SK-N-SH treated with all-trans-retinoic acid at 6 μM for 48 hours (cell line): ENCODE measurements around the gene TSGA10IP.

Experiments used
- ARNTL ChIP-seq: fragments of 450-650 bp; formaldehyde crosslinking; IDR thresholded peaks from 2 replicates; pipeline ENCODE4 v1.5.0; 2020; ENCODE audit warnings: low read depth, mild to moderate bottlenecking, moderate library complexity, borderline replicate concordance
- OSR1 ChIP-seq: fragments of 250-450 bp; sonication (Bioruptor Pico); IDR thresholded peaks from 2 replicates; pipeline ENCODE4 v1.8.0; 2022; ENCODE audit warnings: moderate library complexity, mild to moderate bottlenecking, inconsistent platforms
- PPARA ChIP-seq: fragments of 250-450 bp; sonication (Bioruptor Pico); IDR thresholded peaks from 2 replicates; pipeline ENCODE4 v1.5.0; 2020; ENCODE audit warnings: mild to moderate bottlenecking, borderline replicate concordance
- RARB ChIP-seq: fragments of 250-450 bp; sonication (Bioruptor Pico); IDR thresholded peaks from 2 replicates; pipeline ENCODE4 v1.8.0; 2021; ENCODE audit warnings: mild to moderate bottlenecking, moderate library complexity
- TCF4 ChIP-seq: fragments of 250-450 bp; sonication (Bioruptor Pico); IDR thresholded peaks from 2 replicates; pipeline ENCODE4 v1.8.0; 2021; ENCODE audit warnings: mild to moderate bottlenecking, moderate library complexity, borderline replicate concordance
- ZFP30 ChIP-seq: fragments of 450-650 bp; formaldehyde crosslinking; IDR thresholded peaks from 2 replicates; pipeline ENCODE4 v1.5.0; 2022; ENCODE audit warnings: mild to moderate bottlenecking, moderate library complexity
- ZNF70 ChIP-seq: fragments of 450-650 bp; formaldehyde crosslinking; IDR thresholded peaks from 2 replicates; pipeline ENCODE4 v1.5.0; 2020; ENCODE audit warnings: mild to moderate bottlenecking, moderate library complexity
- TF ChIP-seq, protein P1 (sequence below): fragments of 250-450 bp; sonication (Bioruptor Pico); IDR thresholded peaks from 2 replicates; pipeline ENCODE4 v1.8.0; 2020; ENCODE audit warnings: mild to moderate bottlenecking, moderate library complexity, borderline replicate concordance

DNA sequence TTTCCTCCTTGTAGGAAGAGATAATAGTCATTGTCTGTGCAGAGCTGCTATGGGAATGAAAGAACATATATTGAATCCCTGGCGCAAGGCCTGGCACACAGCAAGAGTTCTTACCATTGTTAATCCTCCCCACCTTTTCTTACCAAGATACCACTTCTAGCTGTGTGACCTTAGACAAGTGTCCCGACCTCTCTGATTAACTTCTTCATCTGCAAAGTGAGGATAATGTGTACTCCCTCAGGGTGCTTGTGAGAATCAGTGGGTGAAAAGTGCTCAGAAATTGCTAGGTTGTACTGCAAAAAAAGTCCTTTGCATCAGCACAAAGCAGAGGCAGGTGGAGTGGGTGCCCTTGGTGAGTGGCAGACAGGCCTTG is 62.8 kb downstream of the TSGA10IP start:
- TF ChIP-seq ZFP30 (CRISPR knock-in tag) (no peak), RARB (CRISPR knock-in tag) (no peak), TCF4 (CRISPR knock-in tag) (no peak), ARNTL (no peak), OSR1 (CRISPR knock-in tag) (no peak), PPARA (CRISPR knock-in tag) (no peak), ZNF70 (CRISPR knock-in tag) (no peak)
- TF ChIP-seq, protein P1, sequence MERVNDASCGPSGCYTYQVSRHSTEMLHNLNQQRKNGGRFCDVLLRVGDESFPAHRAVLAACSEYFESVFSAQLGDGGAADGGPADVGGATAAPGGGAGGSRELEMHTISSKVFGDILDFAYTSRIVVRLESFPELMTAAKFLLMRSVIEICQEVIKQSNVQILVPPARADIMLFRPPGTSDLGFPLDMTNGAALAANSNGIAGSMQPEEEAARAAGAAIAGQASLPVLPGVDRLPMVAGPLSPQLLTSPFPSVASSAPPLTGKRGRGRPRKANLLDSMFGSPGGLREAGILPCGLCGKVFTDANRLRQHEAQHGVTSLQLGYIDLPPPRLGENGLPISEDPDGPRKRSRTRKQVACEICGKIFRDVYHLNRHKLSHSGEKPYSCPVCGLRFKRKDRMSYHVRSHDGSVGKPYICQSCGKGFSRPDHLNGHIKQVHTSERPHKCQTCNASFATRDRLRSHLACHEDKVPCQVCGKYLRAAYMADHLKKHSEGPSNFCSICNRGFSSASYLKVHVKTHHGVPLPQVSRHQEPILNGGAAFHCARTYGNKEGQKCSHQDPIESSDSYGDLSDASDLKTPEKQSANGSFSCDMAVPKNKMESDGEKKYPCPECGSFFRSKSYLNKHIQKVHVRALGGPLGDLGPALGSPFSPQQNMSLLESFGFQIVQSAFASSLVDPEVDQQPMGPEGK (CRISPR knock-in tag) = no peak
